ENCODE data around the gene FAM174A.

DNA sequence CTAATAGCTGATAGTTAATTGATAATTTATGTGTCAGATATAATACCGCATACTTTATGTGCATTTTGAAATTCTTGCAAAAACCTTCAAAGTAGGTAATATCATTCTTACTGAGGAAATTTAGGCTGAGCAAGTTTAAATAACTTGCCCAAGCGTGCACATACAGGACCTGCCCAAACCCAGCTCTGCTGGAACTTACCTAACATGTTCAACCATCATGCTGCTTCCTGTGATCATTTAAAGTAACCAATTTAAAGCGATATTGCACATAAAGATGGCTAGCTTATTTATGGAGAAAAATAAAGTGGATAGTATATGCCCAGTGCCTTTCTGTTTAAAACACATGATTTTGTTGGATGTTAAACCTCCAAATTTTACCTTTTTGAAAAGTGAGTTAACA, 4.3 kb downstream of the FAM174A start:
- TF ChIP-seq, protein P1, sequence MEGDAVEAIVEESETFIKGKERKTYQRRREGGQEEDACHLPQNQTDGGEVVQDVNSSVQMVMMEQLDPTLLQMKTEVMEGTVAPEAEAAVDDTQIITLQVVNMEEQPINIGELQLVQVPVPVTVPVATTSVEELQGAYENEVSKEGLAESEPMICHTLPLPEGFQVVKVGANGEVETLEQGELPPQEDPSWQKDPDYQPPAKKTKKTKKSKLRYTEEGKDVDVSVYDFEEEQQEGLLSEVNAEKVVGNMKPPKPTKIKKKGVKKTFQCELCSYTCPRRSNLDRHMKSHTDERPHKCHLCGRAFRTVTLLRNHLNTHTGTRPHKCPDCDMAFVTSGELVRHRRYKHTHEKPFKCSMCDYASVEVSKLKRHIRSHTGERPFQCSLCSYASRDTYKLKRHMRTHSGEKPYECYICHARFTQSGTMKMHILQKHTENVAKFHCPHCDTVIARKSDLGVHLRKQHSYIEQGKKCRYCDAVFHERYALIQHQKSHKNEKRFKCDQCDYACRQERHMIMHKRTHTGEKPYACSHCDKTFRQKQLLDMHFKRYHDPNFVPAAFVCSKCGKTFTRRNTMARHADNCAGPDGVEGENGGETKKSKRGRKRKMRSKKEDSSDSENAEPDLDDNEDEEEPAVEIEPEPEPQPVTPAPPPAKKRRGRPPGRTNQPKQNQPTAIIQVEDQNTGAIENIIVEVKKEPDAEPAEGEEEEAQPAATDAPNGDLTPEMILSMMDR (IDR thresholded peaks at IDR 0.05) = no peak
- no peak for TF ChIP-seq EP300 (IDR thresholded peaks at IDR 0.05)

Data from stomach (tissue), 4 donors.